ENCODE data around the gene GNB4. TPM values are rescaled to one million over a fixed set of nuclear protein-coding genes. Genes with fewer than 3 reads are reported as not detected.

The GNB4 gene
- total and polyA plus RNA-seq, 9 of the 15 experiments (the other 6 are each of a cell fraction or from before 2014, with no cell fraction given) = 6.8 to 36.7 (median 21.4) TPM

DNA sequence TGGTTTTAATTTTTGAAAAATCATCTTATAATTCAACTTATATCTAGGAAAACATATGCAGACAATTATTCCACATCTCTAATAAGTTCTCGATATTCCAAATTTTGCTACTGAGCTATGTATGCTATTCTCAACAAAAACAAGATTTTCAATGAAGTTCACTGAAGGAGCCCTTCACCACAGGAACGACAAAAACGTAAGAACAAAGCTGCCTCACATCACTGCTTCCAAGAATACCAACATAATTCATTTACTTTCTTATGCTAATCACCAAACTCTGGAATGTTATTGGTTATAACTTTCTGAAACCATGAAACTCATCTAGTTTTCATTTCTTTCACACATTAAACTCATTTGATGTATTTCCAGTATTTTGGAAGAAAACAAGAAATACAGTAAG, 49.7 kb downstream of the GNB4 start:
- Histone ChIP-seq H3K79me2 (ENCODE audit: control insufficient read depth, insufficient read depth, low read length) (no peaks in the 10 kb centered on the region; the same call in 2 of the 3 replicates), H3K36me3 (ENCODE audit: control insufficient read depth, insufficient read depth, low read length) (peaks cover 57% of the 10 kb centered on the region), H3K9me3 (replicated peaks; ENCODE audit: control insufficient read depth, insufficient read depth, low read depth, low read length) (no peaks in the 10 kb centered on the region), H3K27ac (ENCODE audit: extremely low read depth, low read depth, low read length) (no peak overlapping the region), H3K9ac (ENCODE audit: insufficient read depth in 1 of 2, low read depth in 2 of 2, low read length in 2 of 2) (no peak overlapping the region), H3K27me3 (ENCODE audit: control insufficient read depth in 2 of 2, insufficient read depth in 2 of 2, low read length in 2 of 2) (no peaks in the 10 kb centered on the region), H3K4me2 (ENCODE audit: insufficient read depth, low read length) (no peak overlapping the region), H2AFZ (ENCODE audit: low read depth, low read length) (no peak overlapping the region), H3K4me1 (replicated peaks in 1 of 2; ENCODE audit: control insufficient read depth in 2 of 2, insufficient read depth in 2 of 2, low read length in 2 of 2) (no peaks in the 10 kb centered on the region), H3K9me1 (ENCODE audit: control insufficient read depth, insufficient read depth, low read length) (no peaks in the 10 kb centered on the region), H4K20me1 (replicated peaks; ENCODE audit: control insufficient read depth, insufficient read depth, low read length) (no peaks in the 10 kb centered on the region), H3K4me3 (no peak overlapping the region)
- intact Hi-C loops (cut with micrococcal nuclease) (no loop called here), in situ Hi-C loops (cut with MboI) (no loop called here)
- CTCF ChIA-PET (ENCODE audit: low intra/inter-chr PET ratio) = no interaction called here
- no peak for ATAC-seq
- POLR2A ChIA-PET = interaction anchor here (1.6 to 1.7 kb wide), 2 partner anchors 11 kb away, joined by 5 to 6 read pairs; no protein-coding TSS in a partner anchor
- TF ChIP-seq, protein P1, sequence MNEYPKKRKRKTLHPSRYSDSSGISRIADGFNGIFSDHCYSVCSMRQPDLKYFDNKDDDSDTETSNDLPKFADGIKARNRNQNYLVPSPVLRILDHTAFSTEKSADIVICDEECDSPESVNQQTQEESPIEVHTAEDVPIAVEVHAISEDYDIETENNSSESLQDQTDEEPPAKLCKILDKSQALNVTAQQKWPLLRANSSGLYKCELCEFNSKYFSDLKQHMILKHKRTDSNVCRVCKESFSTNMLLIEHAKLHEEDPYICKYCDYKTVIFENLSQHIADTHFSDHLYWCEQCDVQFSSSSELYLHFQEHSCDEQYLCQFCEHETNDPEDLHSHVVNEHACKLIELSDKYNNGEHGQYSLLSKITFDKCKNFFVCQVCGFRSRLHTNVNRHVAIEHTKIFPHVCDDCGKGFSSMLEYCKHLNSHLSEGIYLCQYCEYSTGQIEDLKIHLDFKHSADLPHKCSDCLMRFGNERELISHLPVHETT (CRISPR knock-in tag; conservative IDR thresholded peaks at IDR 0.05 in 1 of 2, IDR thresholded peaks at IDR 0.05 in 1 of 2) = no peak
- TF ChIP-seq HDAC8 (tag; IDR thresholded peaks at IDR 0.05) = no peak
- TF ChIP-seq CTCF (IDR thresholded peaks at IDR 0.05 in 2 of 3, conservative IDR thresholded peaks at IDR 0.05 in 1 of 3; ENCODE audit: insufficient read depth in 2 of 3, low read depth in 1 of 3, low read length in 3 of 3) = no peak
- no peak for TF ChIP-seq BACH1 (tag; IDR thresholded peaks at IDR 0.05)
- TF ChIP-seq RBBP5 (IDR thresholded peaks at IDR 0.05; ENCODE audit: borderline replicate concordance, insufficient read depth, low read length, poor library complexity, severe bottlenecking) = no peak
- TF ChIP-seq MAZ (CRISPR knock-in tag; conservative IDR thresholded peaks at IDR 0.05 in 1 of 2, IDR thresholded peaks at IDR 0.05 in 1 of 2) = no peak
- no peak for TF ChIP-seq POLR2H (tag; IDR thresholded peaks at IDR 0.05; ENCODE audit: low read depth)
- no peak for TF ChIP-seq IFI16 (CRISPR knock-in tag; IDR thresholded peaks at IDR 0.05)
- no peak for TF ChIP-seq MAX (CRISPR knock-in tag; IDR thresholded peaks at IDR 0.05)
- no peak for TF ChIP-seq PTBP1 (IDR thresholded peaks at IDR 0.05; ENCODE audit: low read depth, low read length)
- TF ChIP-seq ELF1 (tag; IDR thresholded peaks at IDR 0.05) = no peak
- no peak for TF ChIP-seq ZNF175 (CRISPR knock-in tag; IDR thresholded peaks at IDR 0.05; ENCODE audit: low read depth)
- TF ChIP-seq, protein P2, sequence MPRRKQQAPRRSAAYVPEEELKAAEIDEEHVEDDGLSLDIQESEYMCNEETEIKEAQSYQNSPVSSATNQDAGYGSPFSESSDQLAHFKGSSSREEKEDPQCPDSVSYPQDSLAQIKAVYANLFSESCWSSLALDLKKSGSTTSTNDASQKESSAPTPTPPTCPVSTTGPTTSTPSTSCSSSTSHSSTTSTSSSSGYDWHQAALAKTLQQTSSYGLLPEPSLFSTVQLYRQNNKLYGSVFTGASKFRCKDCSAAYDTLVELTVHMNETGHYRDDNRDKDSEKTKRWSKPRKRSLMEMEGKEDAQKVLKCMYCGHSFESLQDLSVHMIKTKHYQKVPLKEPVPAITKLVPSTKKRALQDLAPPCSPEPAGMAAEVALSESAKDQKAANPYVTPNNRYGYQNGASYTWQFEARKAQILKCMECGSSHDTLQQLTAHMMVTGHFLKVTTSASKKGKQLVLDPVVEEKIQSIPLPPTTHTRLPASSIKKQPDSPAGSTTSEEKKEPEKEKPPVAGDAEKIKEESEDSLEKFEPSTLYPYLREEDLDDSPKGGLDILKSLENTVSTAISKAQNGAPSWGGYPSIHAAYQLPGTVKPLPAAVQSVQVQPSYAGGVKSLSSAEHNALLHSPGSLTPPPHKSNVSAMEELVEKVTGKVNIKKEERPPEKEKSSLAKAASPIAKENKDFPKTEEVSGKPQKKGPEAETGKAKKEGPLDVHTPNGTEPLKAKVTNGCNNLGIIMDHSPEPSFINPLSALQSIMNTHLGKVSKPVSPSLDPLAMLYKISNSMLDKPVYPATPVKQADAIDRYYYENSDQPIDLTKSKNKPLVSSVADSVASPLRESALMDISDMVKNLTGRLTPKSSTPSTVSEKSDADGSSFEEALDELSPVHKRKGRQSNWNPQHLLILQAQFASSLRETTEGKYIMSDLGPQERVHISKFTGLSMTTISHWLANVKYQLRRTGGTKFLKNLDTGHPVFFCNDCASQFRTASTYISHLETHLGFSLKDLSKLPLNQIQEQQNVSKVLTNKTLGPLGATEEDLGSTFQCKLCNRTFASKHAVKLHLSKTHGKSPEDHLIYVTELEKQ (CRISPR knock-in tag; IDR thresholded peaks at IDR 0.05) = no peak
- TF ChIP-seq SREBF1 (IDR thresholded peaks at IDR 0.05; ENCODE audit: borderline replicate concordance, low read depth, low read length) = no peak
- 98% methylated on average over 3 of the region's 3 CpGs for WGBS (ENCODE audit: insufficient coverage, low coverage, missing lambda C conversion rate)
- no peak for DNase-seq (ENCODE audit: extremely low read depth in 1 of 4, low spot score in 3 of 4)
- BruUV-seq (replicated peaks) = no TSS peak
- FAIRE-seq = no peak

Data from K562 (cell line).